ENCODE results near the gene GGN. TPM values are rescaled to one million over a fixed set of nuclear protein-coding genes. Genes with fewer than 3 reads are reported as not detected.

Gene GGN
- total and polyA plus RNA-seq, 2 of the 13 experiments (the other 11 are each of a cell fraction or from before 2014, with no cell fraction given), result not detected

GRCh38 chr19:38402967-38403674 is 15.3 kb upstream of the GGN start, which contains the start of gene FAM98C (continued):
- TF ChIP-seq POGK (CRISPR knock-in tag; conservative IDR thresholded peaks at IDR 0.05) (peak; percentile 87; the same call in 1 of the 2 replicates), ARHGAP35 (CRISPR knock-in tag; IDR thresholded peaks at IDR 0.05; ENCODE audit: borderline replicate concordance) (peak; percentile 63; the same call in 1 of the 2 replicates), ZNF263 (CRISPR knock-in tag; IDR thresholded peaks at IDR 0.05) (no peak), RNF2 (conservative IDR thresholded peaks at IDR 0.05; ENCODE audit: low read depth) (peak; percentile 81; the same call in 1 of the 2 replicates), BORCS8-MEF2B (CRISPR knock-in tag; IDR thresholded peaks at IDR 0.05) (peak; percentile 58; the same call in 1 of the 2 replicates), MTA1 (CRISPR knock-in tag; IDR thresholded peaks at IDR 0.05; ENCODE audit: borderline replicate concordance) (peak; percentile 67; the same call in 1 of the 2 replicates), ZNF329 (CRISPR knock-in tag; IDR thresholded peaks at IDR 0.05; ENCODE audit: low read depth) (no peak), GABPA (IDR thresholded peaks at IDR 0.05; ENCODE audit: low read depth, low read length) (0 out of 2 replicates have a peak, but pooled peaks have one; percentile 7), GABPA (CRISPR knock-in tag; IDR thresholded peaks at IDR 0.05; ENCODE audit: low read depth) (no peak), SALL2 (CRISPR knock-in tag; IDR thresholded peaks at IDR 0.05) (peak; percentile 84), RAD21 (CRISPR knock-in tag; IDR thresholded peaks at IDR 0.05) (peak; percentile 94), SIX1 (CRISPR knock-in tag; IDR thresholded peaks at IDR 0.05; ENCODE audit: borderline replicate concordance) (0 out of 2 replicates have a peak, but pooled peaks have one; percentile 19), ZNF709 (CRISPR knock-in tag; IDR thresholded peaks at IDR 0.05) (peak; percentile 96), STAG1 (CRISPR knock-in tag; IDR thresholded peaks at IDR 0.05) (peak; percentile 88), ZBTB25 (CRISPR knock-in tag; IDR thresholded peaks at IDR 0.05) (peak; percentile 23; the same call in 1 of the 2 replicates), NFKBIZ (CRISPR knock-in tag; IDR thresholded peaks at IDR 0.05) (no peak)
- TF ChIP-seq, protein P1, sequence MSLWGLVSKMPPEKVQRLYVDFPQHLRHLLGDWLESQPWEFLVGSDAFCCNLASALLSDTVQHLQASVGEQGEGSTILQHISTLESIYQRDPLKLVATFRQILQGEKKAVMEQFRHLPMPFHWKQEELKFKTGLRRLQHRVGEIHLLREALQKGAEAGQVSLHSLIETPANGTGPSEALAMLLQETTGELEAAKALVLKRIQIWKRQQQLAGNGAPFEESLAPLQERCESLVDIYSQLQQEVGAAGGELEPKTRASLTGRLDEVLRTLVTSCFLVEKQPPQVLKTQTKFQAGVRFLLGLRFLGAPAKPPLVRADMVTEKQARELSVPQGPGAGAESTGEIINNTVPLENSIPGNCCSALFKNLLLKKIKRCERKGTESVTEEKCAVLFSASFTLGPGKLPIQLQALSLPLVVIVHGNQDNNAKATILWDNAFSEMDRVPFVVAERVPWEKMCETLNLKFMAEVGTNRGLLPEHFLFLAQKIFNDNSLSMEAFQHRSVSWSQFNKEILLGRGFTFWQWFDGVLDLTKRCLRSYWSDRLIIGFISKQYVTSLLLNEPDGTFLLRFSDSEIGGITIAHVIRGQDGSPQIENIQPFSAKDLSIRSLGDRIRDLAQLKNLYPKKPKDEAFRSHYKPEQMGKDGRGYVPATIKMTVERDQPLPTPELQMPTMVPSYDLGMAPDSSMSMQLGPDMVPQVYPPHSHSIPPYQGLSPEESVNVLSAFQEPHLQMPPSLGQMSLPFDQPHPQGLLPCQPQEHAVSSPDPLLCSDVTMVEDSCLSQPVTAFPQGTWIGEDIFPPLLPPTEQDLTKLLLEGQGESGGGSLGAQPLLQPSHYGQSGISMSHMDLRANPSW (CRISPR knock-in tag; IDR thresholded peaks at IDR 0.05; ENCODE audit: borderline replicate concordance), result peak; percentile 81; the same call in 1 of the 2 replicates
